ENCODE results near the gene GPR153.

GPR153 gene

DNA sequence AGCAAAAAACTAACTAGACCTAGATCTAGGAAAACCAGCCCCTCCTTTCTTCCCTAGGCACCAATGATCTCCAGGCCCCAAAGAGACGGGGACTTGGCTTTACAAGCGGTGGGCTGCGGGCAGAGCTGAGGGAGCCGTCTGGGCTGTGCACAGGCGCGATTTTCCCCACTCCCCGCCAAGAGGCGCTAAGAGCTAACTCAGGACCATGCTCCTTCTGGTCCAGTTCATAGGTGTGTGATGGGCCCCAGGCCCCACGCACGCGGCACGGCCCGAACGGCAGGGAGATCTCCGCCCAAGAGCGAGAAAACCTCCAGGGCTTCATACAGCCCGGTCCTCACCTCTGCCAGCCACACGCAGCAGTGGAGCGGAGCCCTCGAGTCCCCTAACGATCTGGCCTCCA is 7.5 kb upstream of the GPR153 start:
- no peak for DNase-seq

DNA sequence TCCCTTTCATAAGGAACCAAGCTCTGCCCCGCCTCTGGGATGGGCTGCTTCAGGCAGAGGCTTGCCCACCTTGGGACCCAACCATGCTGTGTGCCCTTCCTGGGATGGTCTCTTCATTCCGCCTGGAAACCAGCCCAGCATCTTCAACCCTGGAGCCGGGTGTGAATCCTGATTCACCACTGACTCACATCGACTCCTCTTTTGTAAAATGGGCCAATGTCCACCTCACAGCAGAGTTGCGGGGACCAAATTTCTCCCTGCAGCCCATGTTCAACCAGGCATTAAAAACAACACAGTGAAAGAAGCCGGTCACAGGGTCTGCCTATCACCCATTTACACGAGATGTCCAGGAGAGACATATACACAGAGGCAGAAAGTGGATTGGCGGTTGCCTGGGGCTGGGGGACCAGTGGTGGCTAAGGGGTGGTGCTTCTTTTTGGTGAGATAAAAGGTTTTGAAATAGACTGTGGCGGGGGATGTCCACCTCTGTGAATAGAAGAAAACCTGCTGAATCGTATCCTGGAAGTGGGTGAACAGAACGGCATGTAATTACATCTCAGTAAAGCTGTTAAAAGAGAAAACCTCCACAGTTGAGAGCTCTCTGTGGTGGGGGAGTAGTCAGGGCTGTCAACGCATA is 6.9 kb upstream of the GPR153 start:
- DNase-seq: no peak

DNA sequence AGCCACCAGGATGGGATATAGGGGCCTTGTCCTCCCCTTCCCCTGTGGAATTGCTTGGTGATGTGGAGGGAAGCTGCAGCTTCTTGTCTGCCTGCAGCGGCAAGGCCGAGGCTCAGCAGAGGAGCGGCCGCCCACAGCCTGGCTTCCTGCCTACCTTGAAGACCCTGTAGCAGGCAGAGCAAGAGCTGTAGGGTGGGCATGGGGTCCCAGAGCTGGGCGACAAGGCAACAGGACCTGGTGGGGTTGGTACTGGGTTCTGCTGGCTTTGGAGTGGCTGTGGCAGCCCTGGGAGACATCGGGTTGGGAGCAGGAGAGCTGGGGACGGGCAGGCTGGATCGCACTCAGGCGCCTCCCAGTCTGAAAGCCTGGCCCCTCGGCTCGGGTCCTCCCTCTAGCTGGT is 5.7 kb upstream of the GPR153 start:
- DNase-seq: no peak

DNA sequence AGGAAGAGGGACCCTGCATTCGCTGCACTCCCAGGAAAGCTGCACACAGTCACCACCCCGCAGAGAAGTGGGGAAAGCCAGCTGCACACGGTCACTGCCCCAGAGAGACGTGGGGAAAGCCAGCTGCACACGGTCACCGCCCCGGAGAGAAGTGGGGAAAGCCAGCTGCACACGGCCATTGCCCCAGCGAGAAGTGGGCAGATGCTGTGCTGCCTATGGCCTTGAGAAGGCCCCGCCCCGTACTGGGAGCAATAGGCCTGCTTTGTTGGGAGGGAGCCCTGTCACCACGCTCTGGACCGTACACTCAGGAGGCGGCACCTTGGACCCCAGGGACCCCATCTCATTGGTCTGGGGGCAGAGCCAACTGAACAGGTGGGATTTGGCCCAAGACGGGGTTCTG is 4.3 kb upstream of the GPR153 start:
- no peak for DNase-seq

DNA sequence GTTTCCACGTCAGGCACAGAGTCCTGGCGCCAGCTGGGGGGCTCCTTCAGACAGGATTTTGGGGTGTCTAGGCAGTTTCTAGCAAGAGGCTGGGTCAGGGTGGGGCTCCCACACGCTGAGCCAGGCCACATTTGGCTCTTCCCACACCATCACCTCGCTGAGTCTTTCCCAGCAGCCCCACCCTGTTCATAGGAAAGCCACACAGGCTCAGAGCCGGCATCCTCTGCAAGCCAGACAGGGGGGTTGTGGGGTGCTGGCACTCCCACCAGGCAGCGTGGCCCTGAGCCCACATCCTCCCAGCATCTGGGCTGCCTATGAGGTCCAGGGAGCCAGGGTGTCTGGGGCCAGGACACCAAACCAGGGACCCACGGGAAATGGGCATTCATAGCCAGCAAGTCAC is 2.8 kb upstream of the GPR153 start:
- DNase-seq: no peak

DNA sequence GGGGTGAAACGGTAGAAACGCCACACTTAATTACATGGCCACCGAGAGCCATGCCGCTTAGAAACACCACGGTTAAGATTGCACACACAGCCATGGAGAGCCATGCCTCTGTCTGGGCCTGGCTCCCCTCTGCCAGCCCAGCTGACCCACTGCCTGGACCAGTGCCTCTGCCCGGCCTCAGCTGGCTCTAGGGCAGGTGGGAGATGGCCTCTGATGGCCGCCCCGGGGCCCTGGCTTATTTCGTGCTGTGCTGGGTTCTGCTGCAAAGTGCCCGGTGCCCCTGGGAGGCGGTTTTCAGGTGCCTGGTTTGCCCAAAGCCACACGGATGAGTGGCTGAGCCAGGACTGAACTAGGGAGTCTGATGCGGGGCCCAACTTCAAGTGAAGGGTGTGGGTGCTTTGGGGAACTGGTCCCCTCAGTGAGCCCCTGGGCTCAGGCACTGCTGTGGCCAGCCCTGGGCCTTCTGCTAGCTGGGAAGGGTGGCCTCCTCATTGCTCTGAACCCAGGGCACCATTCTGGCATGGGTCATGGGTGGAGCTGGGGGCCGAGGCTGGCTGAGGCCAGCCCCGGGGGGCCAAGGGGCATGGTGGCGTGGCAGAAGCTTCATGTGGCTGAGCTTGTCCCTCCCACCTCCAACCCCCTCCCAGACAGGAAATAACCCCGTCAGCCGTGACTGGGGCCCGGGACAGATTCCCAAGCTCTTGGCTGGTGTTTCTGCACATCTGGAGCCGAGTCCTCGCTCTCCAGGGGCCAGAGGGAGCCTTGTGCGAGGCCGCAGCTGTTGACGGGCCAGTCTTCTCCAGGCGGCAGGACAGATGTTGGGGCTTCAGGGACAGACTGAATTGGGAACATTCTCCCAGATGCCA is 1.9 kb upstream of the GPR153 start:
- DNase-seq: no peak

DNA sequence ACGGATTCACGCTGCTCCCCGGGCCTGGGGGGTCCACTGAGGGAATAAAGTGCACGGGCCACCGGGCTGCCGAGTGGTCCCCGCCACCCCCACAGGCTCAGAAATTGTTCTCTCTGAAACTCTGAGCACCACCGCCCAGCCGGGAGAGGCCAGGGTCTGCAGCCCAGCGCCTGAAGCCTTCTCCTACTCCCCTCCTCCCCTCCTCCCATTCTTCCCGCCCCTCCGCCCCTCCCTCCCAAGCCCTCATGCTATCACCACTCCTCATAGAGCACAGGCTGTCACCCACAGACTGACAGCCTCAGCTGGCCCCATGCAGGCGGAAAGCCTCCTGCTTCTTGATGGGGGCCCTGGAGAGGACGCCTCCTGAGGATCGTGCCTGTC is 707 bp upstream of the GPR153 start:
- DNase-seq: no peak

DNA sequence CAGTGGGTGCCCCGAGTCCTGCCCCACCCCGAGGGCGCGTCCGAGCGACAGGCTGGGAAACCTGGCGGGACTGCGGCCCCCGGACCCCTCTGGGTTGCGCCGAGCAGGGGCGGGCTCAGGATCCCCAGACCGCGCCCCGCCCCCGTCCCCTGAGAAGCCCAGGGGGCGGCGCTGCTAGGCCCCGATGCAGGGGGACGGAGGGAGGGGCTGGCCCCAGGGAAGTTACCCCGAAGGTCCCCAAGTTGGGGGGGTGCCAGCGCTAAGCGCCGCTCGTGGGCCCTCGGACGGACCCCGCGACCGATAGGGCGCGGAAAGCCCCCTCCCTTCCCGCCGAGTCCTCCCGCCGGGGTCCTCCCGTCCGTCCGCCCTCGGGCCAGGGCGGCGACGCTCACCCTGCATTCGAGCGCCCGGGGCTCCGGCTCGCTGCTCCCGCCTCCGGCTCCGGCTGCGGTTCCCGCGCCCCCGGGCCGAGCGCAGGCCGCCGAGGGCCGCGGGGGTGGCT is 414 bp downstream of the GPR153 start:
- peak in 1 of 2 experiments; percentile 20 for DNase-seq

DNA sequence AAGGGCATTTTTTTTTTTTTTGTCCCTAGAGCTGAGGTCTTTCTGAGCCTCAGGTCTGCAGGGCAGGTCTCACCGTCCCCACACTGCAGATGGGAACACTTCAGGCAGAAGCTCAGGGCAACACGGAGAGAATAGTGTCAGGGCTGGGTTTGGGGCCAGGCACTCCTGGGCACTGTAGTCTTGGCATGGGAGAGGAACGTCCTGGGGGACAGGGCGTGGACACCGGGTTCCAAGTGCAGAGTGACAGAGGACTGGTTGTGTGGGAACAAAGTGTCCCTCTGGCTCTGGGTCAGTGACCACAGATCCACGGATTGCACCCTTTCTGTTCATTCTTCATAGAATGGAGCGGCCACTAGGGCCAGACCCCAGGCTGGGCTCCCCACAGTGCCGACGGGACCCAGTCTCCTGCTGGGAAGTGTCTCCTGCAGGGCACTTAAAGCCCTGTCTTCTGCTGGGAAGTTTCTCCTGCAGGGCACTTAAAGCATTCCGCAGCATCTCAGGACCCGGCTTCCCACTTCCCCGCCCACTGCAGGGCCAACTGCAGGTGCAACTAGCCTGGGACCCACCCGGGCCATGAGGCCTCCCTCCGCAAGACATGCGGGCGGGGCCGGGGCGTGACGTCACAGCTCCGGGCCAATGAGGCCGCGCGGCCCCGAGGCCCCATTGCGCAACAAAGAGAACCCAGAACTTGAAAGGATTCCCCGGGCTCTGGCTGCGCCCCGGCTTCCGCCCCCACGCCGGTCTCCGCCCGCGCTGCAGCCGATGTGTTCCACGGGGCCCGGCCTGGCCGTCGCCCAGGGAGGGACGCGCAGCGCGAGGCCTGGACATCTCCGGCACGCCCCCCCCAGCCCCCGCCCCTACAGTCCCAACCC is 1.2 kb downstream of the GPR153 start:
- peak in 1 of 2 experiments; percentile 27 for DNase-seq

DNA sequence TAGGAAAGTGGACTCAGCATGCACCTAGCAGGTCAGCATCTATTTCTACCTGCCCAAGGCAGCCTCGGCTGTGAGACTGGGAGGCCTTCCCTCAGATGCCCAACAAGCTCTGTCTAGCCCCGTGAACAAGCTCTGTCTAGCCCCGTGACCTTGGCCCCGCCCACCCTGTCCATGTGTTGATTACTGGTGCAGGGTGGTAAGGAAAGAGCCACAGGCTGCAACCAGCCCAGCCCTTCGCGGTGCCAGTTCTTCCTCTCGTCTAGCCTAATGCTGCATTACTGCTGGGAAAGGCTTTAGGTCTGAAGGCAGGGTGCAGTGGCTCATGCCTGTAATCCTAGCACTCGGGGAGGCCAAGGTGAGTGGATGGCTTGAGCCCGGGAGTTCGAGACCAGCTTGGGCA is 2.2 kb downstream of the GPR153 start:
- no peak for DNase-seq

DNA sequence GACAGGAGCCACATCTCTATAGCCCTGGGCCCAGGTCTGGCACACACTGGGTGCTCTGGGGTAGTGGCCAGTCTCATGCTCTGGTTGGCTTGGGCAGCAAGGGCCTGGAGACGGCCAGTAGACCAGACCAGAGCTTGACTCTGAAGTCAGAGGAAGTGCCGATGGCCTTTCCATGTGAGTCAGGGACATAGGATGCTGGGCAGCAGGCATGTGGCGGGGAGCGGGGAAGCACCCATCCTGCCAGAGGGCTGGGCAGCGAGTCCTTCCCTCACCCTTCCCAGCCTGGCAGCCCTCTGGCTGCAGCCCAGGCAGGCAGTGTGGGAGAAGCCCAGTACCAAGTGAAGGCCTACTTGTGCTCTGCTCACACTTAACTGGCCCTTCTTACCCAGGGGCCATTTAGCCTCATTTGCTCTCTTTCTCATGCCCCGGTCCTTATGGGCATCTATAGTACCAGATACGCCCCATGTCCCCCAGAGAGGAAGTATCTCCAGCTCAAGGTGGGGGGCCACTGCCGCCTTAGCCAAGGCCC is 3.3 kb downstream of the GPR153 start:
- no peak for DNase-seq

DNA sequence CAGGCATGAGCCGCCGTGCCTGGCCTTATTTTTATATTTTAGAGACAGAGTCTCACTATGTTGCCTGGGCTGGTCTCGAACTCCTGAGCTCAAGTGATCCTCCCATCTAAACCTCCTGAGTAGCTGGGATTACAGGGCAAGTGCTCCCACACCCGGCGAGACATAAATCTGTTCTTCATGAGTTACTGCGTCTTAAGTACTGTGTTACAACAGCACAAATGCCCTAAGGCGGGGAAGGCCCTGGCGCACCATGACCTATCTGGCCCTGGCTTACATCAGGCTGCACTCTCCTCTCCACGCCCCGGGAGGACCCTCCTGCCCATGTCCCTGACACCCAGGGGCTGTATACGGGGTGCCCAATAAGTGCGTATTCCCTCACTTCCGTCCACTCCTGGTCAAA is 4.3 kb downstream of the GPR153 start:
- DNase-seq: no peak

DNA sequence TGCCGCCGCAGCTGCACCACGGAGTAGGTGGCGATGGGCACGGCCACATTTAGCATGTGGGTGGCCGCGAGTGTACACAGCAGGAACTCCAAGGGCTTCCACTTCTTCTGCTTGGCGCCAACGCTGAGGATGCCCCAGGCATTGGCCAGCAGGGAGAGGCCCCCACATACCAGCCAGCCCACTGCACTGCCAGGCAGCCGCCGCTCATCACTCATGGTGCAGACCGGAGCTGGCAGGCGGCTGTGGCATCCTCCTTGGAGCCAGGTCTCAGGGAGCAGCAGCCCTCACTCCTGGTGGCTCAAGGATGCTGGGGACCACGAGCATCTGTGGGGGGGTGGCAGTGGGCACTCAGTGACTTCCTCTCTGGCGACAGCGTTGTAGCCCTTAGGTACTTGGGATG is 6.2 kb downstream of the GPR153 start:
- DNase-seq: no peak

DNA sequence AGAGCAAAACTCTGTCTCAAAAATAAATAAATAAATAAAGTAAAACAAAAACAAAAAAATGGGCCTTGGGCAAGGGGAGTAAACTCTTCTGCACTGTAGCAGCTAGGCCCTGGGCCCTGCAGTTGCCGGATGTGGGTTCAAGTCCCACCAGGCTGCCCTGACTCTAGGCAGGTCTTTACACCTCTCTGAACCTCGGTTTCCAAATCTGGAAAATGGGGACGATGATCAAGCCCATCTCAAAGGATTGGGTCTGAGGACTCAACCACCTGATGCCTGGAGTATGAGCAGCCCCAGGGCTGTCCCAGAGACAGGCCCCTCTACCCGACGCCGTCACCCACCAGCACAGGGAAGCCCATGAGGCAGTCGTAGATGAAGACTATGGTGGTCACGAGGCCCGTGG is 7.5 kb downstream of the GPR153 start:
- DNase-seq: no peak

DNA sequence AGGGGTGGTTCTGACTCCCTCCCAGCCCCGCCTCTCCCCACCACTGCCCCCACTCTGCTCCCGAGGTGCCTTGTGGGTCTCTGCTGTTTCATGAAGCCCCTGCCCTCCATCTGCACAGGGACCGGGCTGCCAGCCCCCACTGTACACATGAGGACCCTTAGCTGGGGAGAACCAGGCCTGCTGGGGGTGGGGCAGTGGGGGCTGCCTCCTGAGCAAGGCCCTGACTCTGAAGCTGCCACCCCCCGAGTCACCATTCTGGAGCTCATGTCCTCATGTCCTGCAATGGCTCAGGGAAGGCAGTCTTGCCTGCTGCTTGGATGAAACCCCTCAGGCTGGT is 8.6 kb downstream of the GPR153 start:
- no peak for DNase-seq

DNA sequence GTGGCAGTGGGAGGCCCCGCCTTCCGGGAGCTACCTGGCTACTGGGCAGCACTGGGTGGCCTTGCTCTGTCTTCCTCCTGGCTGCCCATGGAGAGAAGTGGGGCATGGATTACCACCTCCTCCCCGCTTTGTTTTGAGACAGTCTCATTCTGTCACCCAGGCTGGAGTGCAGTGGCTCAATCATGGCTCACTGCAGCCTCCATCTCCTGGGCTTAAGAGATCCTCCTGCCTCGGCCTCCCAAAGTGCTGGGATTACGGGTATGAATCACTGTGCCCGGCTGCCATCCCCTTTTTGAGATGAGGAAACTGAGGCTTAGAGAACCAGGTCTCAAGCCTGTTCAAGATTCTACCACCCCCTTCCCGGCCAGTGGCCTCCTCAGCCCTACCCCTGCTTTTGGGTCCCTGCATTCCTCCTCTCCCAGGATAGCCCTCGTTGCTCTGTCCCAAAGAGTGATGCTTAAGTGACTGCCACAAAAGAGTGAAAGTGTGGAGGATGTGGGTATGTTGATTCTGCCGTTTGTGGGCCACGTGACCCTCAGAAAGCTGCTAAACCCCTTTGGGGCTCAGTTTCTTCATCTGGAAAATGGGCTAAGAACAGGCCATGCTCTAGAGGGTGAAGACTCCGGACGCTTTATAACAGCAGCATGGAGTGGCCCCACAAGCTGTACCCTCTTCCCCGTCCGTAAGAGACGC is 9.1 kb downstream of the GPR153 start:
- DNase-seq: no peak

DNA sequence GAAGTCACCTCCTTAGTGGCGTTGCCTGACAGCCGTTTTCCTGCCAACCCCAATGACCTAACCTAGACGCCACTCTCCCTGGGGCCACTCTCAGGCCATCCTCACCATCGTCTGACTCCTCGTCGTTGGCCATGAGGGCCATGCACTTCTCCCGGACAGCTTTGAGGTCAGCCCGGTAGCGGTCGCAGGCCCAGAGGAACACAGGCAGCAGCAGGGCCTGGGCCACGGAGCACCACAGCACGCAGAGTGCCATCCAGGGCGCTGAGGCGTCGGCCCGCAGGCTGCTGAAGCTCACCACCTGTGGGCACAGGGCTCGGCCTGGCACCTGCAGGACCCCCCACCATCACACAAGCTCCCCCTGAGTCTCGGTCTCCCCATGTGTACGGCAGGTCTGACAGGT is 9.7 kb downstream of the GPR153 start:
- no peak for DNase-seq

DNA sequence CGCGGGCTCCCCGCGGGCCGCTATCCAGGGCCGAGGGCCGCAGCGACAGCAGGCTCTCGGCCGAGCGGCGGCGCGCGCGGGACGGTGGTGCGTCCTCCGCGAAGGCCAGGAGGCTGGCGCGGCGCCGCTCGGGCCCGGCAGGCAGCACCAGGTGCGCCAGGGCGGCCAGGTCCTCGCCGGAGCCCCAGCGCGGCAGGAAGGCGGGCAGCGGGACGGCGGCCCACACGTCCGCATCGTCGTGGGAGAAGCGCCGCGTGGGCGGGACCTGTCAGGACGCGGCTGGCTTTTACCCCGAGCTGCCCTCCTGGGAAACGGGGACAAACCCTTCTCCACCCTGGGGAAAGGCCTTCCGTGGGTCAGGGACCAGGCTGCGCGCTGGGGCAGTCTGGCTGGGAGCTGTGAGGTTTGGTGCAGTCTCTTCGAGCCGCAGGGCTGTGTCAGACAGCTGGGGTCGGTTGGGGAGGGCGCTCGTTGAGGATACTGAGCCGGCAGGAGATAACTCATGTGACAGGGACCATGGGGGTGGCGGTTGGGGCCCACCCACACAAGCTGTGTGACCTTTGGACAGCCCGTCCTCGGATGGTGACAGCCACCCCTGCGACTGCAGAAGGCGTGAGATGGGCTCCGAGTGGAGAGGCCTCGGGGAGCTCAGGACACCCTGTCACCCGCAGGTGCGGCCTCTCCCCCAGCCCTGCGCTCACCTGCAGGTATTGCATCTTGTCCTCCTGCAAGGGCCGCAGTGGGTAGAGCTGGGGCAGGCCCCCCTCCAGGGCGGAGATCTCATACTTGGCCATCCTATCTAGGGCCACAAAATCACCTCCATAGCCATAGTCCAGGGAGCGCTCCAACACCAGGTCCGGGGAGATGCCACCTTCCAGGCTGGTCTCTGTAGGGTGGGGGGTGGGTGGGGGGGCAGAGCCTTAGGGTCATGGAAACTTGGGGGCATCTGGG is 10.9 kb downstream of the GPR153 start:
- no peak for DNase-seq

DNA sequence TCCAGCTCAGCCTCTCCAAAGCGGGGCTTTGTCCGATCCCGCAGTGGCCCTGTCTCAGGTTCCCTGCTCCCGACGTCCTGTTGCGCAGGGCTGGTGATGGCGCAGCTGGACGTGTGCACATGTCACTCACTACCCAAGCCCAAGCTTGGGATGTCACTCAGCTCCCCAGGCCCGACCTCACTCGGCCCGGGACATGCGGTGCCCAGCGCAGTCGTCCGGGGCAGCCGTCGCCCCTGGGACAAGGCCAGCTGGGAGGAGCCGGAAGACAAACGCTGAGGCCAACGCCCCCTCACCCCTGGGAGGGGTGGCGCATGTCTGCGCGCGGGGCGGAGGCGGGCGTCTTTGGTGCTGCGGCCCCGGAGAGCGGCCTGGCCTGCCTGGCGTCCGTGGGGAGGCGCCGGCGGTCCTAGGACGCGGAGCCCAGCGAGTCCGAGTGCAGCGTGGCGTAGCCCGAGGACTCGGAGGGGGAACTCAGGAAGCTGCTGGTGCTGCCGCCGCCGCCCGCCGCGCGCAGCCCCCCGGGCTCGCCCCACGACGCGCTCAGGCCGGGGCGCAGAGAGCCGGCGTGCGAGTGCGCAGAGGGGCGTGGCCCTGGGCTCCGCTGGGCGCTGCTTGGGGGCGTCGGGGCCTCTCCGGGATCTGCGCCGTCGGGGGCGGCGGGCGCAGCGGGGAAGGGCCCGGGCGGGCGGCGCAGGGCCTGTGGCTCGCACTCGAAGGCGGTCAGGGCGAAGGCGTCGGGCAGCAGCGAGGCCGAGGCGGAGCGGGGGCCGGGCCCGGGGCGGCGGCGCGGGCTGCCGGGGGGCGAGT is 11.8 kb downstream of the GPR153 start:
- no peak for DNase-seq

DNA sequence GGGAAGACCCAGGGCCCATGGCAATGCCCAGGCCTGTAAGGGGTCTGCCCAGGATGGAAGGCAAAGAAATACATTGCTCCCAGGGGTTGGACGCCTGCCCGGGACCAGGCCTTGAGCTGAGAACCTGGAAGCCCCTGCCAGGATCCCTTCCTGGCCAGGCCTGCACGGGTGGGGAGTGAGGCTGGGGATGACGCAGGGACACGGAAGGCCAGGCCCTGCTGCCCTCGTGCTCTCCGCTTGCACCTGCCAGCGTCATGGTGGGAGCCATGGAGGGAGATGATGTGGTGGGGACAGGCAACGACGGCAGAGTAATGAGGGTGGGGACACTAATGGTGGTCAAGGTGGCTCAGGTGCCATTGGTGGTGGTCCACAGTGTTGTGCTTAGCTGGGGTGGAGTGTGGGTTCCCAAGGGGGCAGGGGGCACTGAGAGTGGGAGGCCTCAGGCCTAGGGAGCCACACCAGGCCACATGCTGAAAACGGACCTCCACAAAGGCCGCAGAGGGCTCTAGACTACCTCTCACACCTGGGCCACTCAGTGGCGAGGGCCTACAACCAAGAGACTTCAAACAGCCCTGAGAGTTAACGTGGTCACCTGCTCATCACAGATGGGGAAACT is 12.6 kb downstream of the GPR153 start:
- DNase-seq: no peak
